ENCODE results near the gene AMPD1.

The AMPD1 gene

GRCh38 chr1:114728553-114728952 lies 33.2 kb upstream of the AMPD1 start:
- no peak for DNase-seq (ENCODE audit: low spot score)
- TF ChIP-seq CTCF (IDR thresholded peaks at IDR 0.05), result no peak
- no peak overlapping the region for H3K27ac ChIP-seq
- H3K4me3 ChIP-seq, result no peak overlapping the region

GRCh38 chr1:114725230-114725629 lies 29.9 kb upstream of the AMPD1 start:
- no peak overlapping the region for H3K27ac ChIP-seq
- TF ChIP-seq CTCF (IDR thresholded peaks at IDR 0.05), result no peak
- no peak overlapping the region for H3K4me3 ChIP-seq
- DNase-seq (ENCODE audit: low spot score), result no peak

GRCh38 chr1:114723915-114724314 lies 28.6 kb upstream of the AMPD1 start:
- TF ChIP-seq CTCF (IDR thresholded peaks at IDR 0.05), result no peak
- no peak overlapping the region for H3K4me3 ChIP-seq
- no peak for DNase-seq (ENCODE audit: low spot score)
- H3K27ac ChIP-seq, result no peak overlapping the region

- DNase-seq (ENCODE audit: low spot score), result no peak
- H3K4me3 ChIP-seq, result no peak overlapping the region
- H3K27ac ChIP-seq, result no peak overlapping the region
- TF ChIP-seq CTCF (IDR thresholded peaks at IDR 0.05), result no peak
These were observed 28.1 kb upstream of the AMPD1 start for GRCh38 chr1:114723457-114723856.

- no peak overlapping the region for H3K27ac ChIP-seq
- no peak overlapping the region for H3K4me3 ChIP-seq
- DNase-seq (ENCODE audit: low spot score), result no peak
- no peak for TF ChIP-seq CTCF (IDR thresholded peaks at IDR 0.05)
These were observed 25.1 kb upstream of the AMPD1 start for GRCh38 chr1:114720492-114720891.

GRCh38 chr1:114719424-114719787 lies 24.1 kb upstream of the AMPD1 start:
- no peak for TF ChIP-seq CTCF (IDR thresholded peaks at IDR 0.05)
- Histone ChIP-seq H3K27ac (no peak overlapping the region), H3K4me3 (no peak overlapping the region)
- no peak for DNase-seq (ENCODE audit: low spot score)

- no peak for TF ChIP-seq CTCF (IDR thresholded peaks at IDR 0.05)
- no peak for DNase-seq (ENCODE audit: low spot score)
- H3K4me3 ChIP-seq, result no peak overlapping the region
- no peak overlapping the region for H3K27ac ChIP-seq
These were observed 23.5 kb upstream of the AMPD1 start for GRCh38 chr1:114718661-114719423.
